HG03060 (cell line): Measurements from ENCODE around the gene OR4E2.
"Not testable (repeated sequence)": the region's sequence is repeated elsewhere in the genome, so short reads cannot be mapped to it uniquely, and the experiment has no call there.

Source experiments
- ATAC-seq: cut with Tn5 transposase; IDR thresholded peaks from one replicate; pipeline ENCODE4 v1.9.1; 2021; ENCODE audit warnings: low read depth, moderate number of reproducible peaks; ENCODE audit not compliant: unreplicated experiment

OR4E2 gene

DNA sequence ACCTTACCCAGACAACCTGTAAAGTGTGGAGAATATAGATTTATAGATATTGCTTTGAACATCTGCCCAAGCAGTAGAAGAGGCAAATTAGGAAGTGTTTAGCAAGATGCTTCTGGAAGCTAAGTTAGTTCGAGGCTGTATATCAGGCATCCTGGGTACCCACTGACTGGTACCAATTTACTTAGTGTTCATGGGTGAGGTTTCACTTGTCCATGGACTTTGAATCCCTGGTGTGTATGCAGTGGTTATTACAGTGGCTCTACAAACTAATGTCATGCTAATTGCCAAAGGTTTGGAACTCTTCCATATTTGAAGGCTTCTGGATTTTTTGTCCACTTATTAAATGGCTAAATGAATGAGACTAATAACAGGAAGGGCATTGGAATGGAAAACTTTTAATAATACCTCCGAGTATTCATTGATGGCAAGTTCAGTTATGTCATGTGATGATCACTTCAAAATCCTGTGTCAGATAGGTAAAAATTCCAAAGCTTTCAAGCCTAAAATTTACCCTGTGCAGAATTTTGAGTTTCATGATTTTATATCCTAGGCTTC lies at the start of gene OR4E2:
TSS of gene OR4E2 (plus strand) at position 505 of the 555 bp plus-strand sequence. CDS start 11,248 bp downstream, outside the sequence.
- no peak for ATAC-seq

DNA sequence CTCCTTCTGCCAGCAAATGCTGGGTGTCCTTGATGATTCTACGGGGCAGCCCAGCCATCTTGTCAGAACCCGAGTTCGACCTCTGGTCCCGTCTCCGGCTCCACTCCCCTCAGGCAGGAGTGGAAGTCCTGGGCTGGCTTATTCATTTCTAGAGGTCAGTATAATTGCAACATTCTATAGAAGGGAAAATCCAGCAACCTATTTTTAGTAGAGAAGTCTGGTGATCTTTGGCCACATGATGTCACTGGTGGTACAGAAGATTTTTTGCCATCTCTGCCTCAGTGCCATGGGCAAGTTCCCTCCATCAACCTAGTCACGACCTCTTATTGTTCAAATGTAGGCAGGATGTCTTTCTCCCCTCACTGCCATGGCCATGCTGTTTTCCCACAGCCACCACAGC lies 41.3 kb upstream of the OR4E2 start:
- no peak for ATAC-seq

- no peak for ATAC-seq
Observed at GRCh38 chr14:21614240-21614639, 39.4 kb upstream of the OR4E2 start.

DNA sequence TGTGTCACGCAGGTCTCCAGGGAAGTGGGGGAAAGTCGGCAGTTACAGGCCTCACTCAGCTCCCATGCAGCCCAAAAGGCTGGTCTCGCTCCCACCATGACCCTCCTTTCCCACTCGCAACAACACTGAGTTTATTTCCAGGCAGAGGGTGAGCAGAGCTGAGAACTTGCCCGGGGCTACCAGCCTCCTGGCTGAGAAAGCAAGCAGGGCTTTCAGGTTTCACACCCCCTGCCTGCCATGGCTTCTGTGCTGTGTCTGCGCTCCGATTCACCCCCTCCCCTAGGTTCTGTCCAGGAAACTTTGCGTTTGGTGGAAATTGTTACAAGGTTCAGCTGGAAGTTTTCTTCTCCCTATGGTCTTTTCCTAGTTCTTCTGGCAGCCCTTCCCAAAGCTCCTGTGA lies 36.0 kb upstream of the OR4E2 start:
- no peak for ATAC-seq

DNA sequence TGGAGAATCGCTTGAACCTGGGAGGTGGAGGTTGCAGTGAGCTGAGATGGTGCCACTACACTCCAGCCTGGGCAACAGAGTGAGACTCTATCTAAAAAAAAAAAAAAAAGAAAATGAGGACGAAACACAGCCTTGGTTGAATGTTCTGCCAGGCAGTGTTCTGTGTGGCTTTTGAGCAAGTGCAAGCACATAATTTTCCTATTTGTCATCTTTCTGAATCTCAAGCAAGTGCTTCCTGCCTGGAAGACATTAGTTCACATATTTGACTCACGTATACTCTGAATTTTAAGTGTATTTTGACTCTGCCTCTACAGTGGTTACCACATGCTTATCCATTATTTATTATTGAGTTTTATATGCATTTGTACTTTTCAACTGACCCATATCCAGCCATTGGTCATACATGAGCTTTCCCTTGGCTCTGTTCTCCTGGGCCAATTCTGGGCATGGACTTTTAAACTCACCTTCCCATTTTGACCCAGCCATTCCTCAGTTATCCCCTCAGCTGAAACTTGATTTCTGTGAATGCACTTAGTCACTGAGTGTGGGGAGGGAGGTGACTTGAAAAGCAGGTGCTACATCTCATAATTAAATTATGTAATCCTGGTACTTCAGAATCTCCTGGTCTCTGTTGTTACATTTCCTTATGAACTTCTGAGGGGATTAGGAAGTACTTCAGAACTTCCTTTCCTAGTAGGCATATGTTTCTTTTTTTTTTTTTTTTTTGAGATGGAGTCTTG lies 27.0 kb upstream of the OR4E2 start:
- ATAC-seq: no peak

DNA sequence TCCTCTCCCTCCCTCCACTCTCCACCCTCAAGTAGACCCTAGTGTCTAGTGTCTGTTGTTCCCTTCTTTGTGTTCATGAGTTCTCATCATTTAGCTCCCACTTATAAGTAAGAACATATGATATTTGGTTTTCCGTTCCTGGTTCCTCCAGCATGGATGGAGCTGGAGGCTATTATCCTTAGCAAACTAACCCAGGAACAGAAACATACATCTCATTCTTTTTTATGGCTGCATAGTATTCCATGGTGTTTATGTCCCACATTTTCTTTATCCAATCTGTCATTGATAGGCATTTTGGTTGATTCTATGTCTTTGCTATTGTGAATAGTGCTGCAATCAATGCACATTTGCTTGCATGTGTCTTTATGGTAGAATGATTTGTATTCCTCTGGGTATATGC lies 23.1 kb upstream of the OR4E2 start:
- ATAC-seq: not testable (repeated sequence)

- ATAC-seq: no peak
Observed at GRCh38 chr14:21631084-21631483, 22.6 kb upstream of the OR4E2 start.

GRCh38 chr14:21634840-21635239 lies 18.8 kb upstream of the OR4E2 start, which contains the start of gene OR10G2:
TSS of gene OR10G2 (minus strand) at chr14:21634940. CDS start at chr14:21634842, 98 bp downstream.
- no peak for ATAC-seq

DNA sequence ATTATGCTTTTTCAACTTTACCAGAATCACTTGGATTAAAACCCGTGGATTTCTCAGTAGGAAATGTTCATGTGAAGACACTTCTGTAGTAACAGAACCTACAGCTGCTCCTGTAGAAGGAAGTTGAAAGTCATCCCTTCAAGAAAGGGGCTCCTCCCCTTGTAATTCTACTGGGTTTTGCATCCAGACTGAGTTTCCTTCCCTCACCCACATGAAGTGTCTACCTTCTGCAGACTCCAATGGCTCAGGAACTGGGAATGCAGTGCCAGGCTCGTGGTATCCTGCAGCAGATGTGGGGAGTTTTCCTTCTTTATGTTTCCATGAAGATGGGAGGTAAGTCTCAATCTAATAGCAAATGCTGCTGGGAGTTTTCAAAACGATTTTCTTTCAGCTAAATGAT lies 11.0 kb upstream of the OR4E2 start:
- ATAC-seq: no peak

- no peak for ATAC-seq
Observed at GRCh38 chr14:21643407-21643806, 10.2 kb upstream of the OR4E2 start.

GRCh38 chr14:21647380-21647779 lies 6.3 kb upstream of the OR4E2 start:
- no peak for ATAC-seq

- no peak for ATAC-seq
Observed at GRCh38 chr14:21652209-21652808, 1.3 kb upstream of the OR4E2 start.

GRCh38 chr14:21654215-21654614 lies 580 bp downstream of the OR4E2 start:
- ATAC-seq: no peak

DNA sequence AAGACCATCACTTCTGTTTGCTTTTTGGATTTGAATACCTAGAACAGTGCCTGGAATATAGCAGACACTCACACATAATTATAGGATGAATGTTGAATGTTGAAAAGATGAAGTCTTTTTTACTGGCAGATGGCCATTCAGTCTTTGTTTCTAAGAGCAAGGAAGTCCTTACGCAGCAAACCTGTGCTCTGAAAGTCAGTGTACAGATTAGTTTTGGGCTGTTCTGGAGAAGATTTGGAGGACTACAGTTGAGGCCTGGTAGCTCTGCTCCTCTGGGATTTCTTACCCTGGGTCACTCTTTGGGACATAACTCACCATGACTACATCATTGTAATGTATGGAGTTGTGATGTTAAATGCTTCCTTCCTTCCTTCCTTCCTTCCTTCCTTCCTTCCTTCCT lies 3.3 kb downstream of the OR4E2 start:
- ATAC-seq: no peak

GRCh38 chr14:21668377-21668776 lies 14.7 kb downstream of the OR4E2 start:
- no peak for ATAC-seq

DNA sequence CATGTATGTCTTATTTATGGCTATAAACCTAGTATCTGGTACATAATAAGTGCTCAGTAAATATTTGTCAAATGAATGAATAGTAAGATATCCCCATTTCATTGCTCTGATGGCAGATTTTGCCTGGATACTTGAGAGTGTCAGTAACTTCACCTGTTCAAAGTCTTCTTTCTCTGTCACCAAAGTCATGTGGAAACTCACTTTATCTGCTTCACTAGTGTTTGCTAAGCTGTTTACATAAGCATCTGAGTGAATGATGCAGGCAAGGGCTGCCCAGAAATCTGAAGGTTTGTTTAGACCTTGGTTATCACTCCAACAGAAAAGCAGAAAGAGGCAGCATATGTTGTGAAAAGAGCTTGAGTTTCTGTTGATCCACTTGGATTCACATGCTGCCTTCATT lies 15.6 kb downstream of the OR4E2 start:
- ATAC-seq: no peak

DNA sequence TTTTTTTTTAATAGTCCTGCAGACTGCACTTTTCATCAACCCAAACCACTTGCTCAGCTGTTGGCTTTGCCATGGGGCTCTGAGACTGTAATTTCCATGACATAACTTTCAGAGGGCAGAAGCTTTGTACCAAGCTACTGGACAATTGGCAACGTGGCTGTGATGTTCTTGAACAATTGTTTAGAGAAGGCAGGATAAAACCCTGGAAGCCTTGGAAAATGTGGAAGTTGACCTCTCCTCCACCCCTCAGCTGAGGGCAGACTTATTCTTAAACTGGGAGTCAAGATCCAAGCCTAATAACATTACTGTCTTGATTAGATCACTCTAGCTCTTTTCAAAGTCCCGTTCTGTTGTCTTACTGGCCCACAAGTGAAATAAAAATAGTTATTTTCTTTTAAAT lies 17.7 kb downstream of the OR4E2 start:
- no peak for ATAC-seq

- no peak for ATAC-seq
Observed at GRCh38 chr14:21672116-21672515, 18.5 kb downstream of the OR4E2 start.

- ATAC-seq: no peak
Observed at GRCh38 chr14:21673718-21674117, 20.1 kb downstream of the OR4E2 start, which contains the start of gene OR4E1. TSS of gene OR4E1 (minus strand) at chr14:21673818. CDS start at chr14:21670935, 2,883 bp downstream.

- ATAC-seq: no peak
Observed at GRCh38 chr14:21675566-21675965, 21.9 kb downstream of the OR4E2 start.

DNA sequence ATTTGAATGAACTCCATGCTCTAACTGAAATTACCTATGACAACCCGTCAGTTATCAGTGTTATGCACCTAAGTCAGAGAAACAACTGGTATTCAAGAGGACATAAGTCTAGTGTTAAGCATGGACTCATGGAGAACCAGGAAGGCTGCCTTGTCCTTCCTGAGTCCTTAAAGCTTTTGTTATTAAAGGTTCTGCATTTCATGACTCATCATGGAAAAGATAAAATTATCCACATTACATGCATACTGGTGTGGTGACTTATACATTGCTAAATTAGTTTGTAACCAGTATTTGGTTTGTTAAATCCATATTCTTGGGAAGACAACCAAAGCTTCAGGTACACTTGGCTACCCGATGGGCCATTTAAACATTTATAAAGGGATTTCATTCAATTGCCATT lies 26.4 kb downstream of the OR4E2 start:
- no peak for ATAC-seq

GRCh38 chr14:21686468-21686867 lies 32.8 kb downstream of the OR4E2 start:
- ATAC-seq: no peak
